Prostate gland (tissue), 2 donors: ENCODE measurements around the gene ZDHHC17. TPM values are rescaled to one million over a fixed set of nuclear protein-coding genes. Genes with fewer than 3 reads are reported as not detected.

Experiments
- DNase-seq: peaks from one replicate; pipeline ENCODE4 v3.0.0-alpha.2; 2019; ENCODE audit warnings: low spot score
- H3K27ac ChIP-seq, 2 donors: fragments of 200-600 bp; sonication (generic); 2 replicates each; pipeline ENCODE4 v1.5.1; 2017 to 2019
- H3K27me3 ChIP-seq: fragments of 200-600 bp; sonication (generic); replicated peaks from 2 replicates; pipeline ENCODE4 v1.5.1; 2019; ENCODE audit not compliant: insufficient read depth
- H3K36me3 ChIP-seq, 2 donors: fragments of 200-600 bp; sonication (generic); 1 replicate in 1 of 2; 2 replicates in 1 of 2; pipeline versions ENCODE4 v1.5.1 to v1.8.1; 2017 to 2019
- H3K4me1 ChIP-seq: fragments of 200-600 bp; sonication (generic); replicated peaks from 2 replicates; pipeline ENCODE4 v1.5.1; 2019
- H3K4me3 ChIP-seq, 2 donors: fragments of 200-600 bp; sonication (generic); 2 replicates each; pipeline ENCODE4 v1.5.1; 2017 to 2019
- H3K9me3 ChIP-seq: fragments of 200-600 bp; sonication (generic); 2 replicates; pipeline ENCODE4 v1.5.1; 2017
- CTCF ChIP-seq, 4 experiments: fragments of 200-600 bp in 2 of 4; fragments of 450-650 bp in 2 of 4; sonication (generic) in 2 of 4; IDR thresholded peaks; 1 replicate in 3 of 4; 2 replicates in 1 of 4; pipeline ENCODE4 v1.5.1; 2016 to 2019; ENCODE audit warnings: antibody characterized with exemption in 4 of 4, mild to moderate bottlenecking in 2 of 4, moderate library complexity in 2 of 4
- POLR2A ChIP-seq: fragments of 450-650 bp; IDR thresholded peaks from one replicate; pipeline ENCODE4 v1.6.1; 2016; ENCODE audit warnings: antibody characterized with exemption, mild to moderate bottlenecking
- POLR2AphosphoS5 ChIP-seq: sonication (generic); formaldehyde crosslinking; IDR thresholded peaks from one replicate; pipeline ENCODE4 v1.6.1; 2017; ENCODE audit warnings: antibody characterized with exemption
- WGBS: methylation state at CpG from one replicate; pipeline ENCODE4 v1.1.5; 2018; 5-methylcytosine and 5-hydroxymethylcytosine counted together
- intact Hi-C: fragments of 100-400 bp; cut with DNase I; formaldehyde crosslinking; loops from one replicate; pipeline ENCODE4 v1.14.2; 2022
- total RNA-seq, 2 donors: library from RNA; depleted of rRNA; stranded (reverse); fragments of >200 nt; gene quantifications; one replicate each; pipeline ENCODE4 v1.1.0, GENCODE V29; 2016

The ZDHHC17 gene
- total RNA-seq, 2 donors from 2014 or later: 21.6 to 34.6 TPM

- Histone ChIP-seq H3K27me3 (no peaks in the 10 kb centered on the region), H3K36me3 (peaks cover 0 to 2% of the 10 kb centered on the region in 2 donors)
Observed at GRCh38 chr12:76811976-76812375, 48.1 kb downstream of the ZDHHC17 start.

GRCh38 chr12:76813265-76813664 lies 49.4 kb downstream of the ZDHHC17 start:
- Histone ChIP-seq H3K27me3 (no peaks in the 10 kb centered on the region), H3K4me3 (no peak overlapping the region), H3K9me3 (no peaks in the 10 kb centered on the region), H3K4me1 (no peaks in the 10 kb centered on the region), H3K27ac (no peak overlapping the region), H3K36me3 (no peaks in the 10 kb centered on the region)
- TF ChIP-seq POLR2A: no peak
- no peak for TF ChIP-seq CTCF (IDR thresholded peaks at IDR 0.05)
- TF ChIP-seq POLR2AphosphoS5: no peak
- intact Hi-C loops: no loop called here
- no peak for DNase-seq

More at GRCh38 chr12:76811976-76812375, 48.1 kb downstream of the ZDHHC17 start:
- intact Hi-C loops: no loop called here
- TF ChIP-seq POLR2AphosphoS5 (no peak), POLR2A (no peak), CTCF (IDR thresholded peaks at IDR 0.05) (no peak)
- Histone ChIP-seq H3K4me1 (no peaks in the 10 kb centered on the region), H3K9me3 (no peaks in the 10 kb centered on the region), H3K27ac (no peak overlapping the region), H3K4me3 (no peak overlapping the region)
- no peak for DNase-seq
- 69% methylated on average over 1 of the region's 1 CpG for WGBS

GRCh38 chr12:76813972-76814371 lies 50.1 kb downstream of the ZDHHC17 start:
- no peak for DNase-seq
- Histone ChIP-seq H3K9me3 (no peaks in the 10 kb centered on the region), H3K36me3 (no peaks in the 10 kb centered on the region), H3K4me1 (no peaks in the 10 kb centered on the region), H3K27ac (no peak overlapping the region), H3K27me3 (no peaks in the 10 kb centered on the region), H3K4me3 (no peak overlapping the region)
- 97% methylated on average over 4 of the region's 4 CpGs for WGBS
- TF ChIP-seq POLR2AphosphoS5: no peak
- TF ChIP-seq CTCF (IDR thresholded peaks at IDR 0.05): no peak
- no peak for TF ChIP-seq POLR2A
- intact Hi-C loops: no loop called here

- TF ChIP-seq CTCF (IDR thresholded peaks at IDR 0.05): peak in 3 of 4 experiments; percentile 28 to 42 (median 35)
- TF ChIP-seq POLR2AphosphoS5: no peak
- TF ChIP-seq POLR2A: no peak
- H3K4me1 ChIP-seq: no peaks in the 10 kb centered on the region
- peak; percentile 10 for DNase-seq
- no peak overlapping the region for H3K27ac ChIP-seq
- H3K36me3 ChIP-seq: no peaks in the 10 kb centered on the region
- intact Hi-C loops: loop anchor here (5.0 kb wide), 1 partner anchor 56 kb away; the partner anchor contains the start of gene CSRP2
- 34% methylated on average over 2 of the region's 2 CpGs for WGBS
- no peak overlapping the region for H3K4me3 ChIP-seq
- H3K9me3 ChIP-seq: no peaks in the 10 kb centered on the region
- no peaks in the 10 kb centered on the region for H3K27me3 ChIP-seq
Observed at GRCh38 chr12:76820888-76821482, 57.1 kb downstream of the ZDHHC17 start.

- H3K27ac ChIP-seq: no peak overlapping the region
- TF ChIP-seq POLR2AphosphoS5: no peak
- TF ChIP-seq CTCF (IDR thresholded peaks at IDR 0.05): no peak
- TF ChIP-seq POLR2A: no peak
- no peaks in the 10 kb centered on the region for H3K9me3 ChIP-seq
- DNase-seq: no peak
- no peak overlapping the region for H3K4me3 ChIP-seq
- no peaks in the 10 kb centered on the region for H3K27me3 ChIP-seq
- no peaks in the 10 kb centered on the region for H3K4me1 ChIP-seq
- intact Hi-C loops: no loop called here
- no peaks in the 10 kb centered on the region for H3K36me3 ChIP-seq
Observed at GRCh38 chr12:76830436-76830835, 66.5 kb downstream of the ZDHHC17 start.
